Stomach (tissue), 9 donors: ENCODE measurements around the gene TPST2. TPM values are rescaled to one million over a fixed set of nuclear protein-coding genes. Genes with fewer than 3 reads are reported as not detected.

Experiments
- DNase-seq, 2 donors: peaks; one replicate each; pipeline versions ENCODE4 v3.0.0 to v3.0.0-alpha.2; 2013 to 2019
- H3K27ac ChIP-seq, 5 donors: fragments of 200-600 bp in 4 of 5; sonication (generic) in 4 of 5; one replicate each; pipeline ENCODE4 v1.5.1; 2013 to 2019; ENCODE audit warnings: mild to moderate bottlenecking in 1 of 5, moderate library complexity in 1 of 5
- H3K27me3 ChIP-seq, 3 donors: fragments of 200-600 bp; sonication (generic); one replicate each; pipeline ENCODE4 v1.5.1; 2017 to 2019; ENCODE audit warnings: mixed run types in 1 of 3
- H3K36me3 ChIP-seq, 4 donors: fragments of 200-600 bp; sonication (generic); 1 replicate in 3 of 4; 2 replicates in 1 of 4; pipeline ENCODE4 v1.5.1; 2016 to 2019
- H3K4me1 ChIP-seq, 4 donors: fragments of 200-600 bp; sonication (generic); one replicate each; pipeline ENCODE4 v1.5.1; 2016 to 2019
- H3K4me3 ChIP-seq, 4 donors: fragments of 200-600 bp; sonication (generic) in 3 of 4; one replicate each; pipeline ENCODE4 v1.5.1; 2016 to 2019; ENCODE audit warnings: mild to moderate bottlenecking in 1 of 4
- H3K9me3 ChIP-seq, 4 donors: fragments of 200-600 bp; sonication (generic); one replicate each; pipeline ENCODE4 v1.5.1; 2016 to 2019
- CTCF ChIP-seq, 7 experiments: fragments of 450-650 bp in 4 of 7; fragments of 200-600 bp in 3 of 7; sonication (generic) in 3 of 7; IDR thresholded peaks; one replicate each; pipeline ENCODE4 v1.5.1; 2016 to 2019; ENCODE audit warnings: antibody characterized with exemption in 7 of 7, control low read depth in 2 of 7, mild to moderate bottlenecking in 1 of 7
- EP300 ChIP-seq: sonication (generic); formaldehyde crosslinking; IDR thresholded peaks from one replicate; pipeline ENCODE4 v1.6.1; 2017; ENCODE audit warnings: antibody characterized with exemption
- POLR2A ChIP-seq, 4 donors: fragments of 450-650 bp; IDR thresholded peaks; one replicate each; pipeline ENCODE4 v1.6.1; 2016; ENCODE audit warnings: antibody characterized with exemption in 4 of 4, control low read depth in 2 of 4, mild to moderate bottlenecking in 1 of 4, moderate library complexity in 1 of 4
- POLR2AphosphoS5 ChIP-seq, 3 donors: sonication (generic); formaldehyde crosslinking; IDR thresholded peaks; one replicate each; pipeline ENCODE4 v1.6.1; 2016; ENCODE audit warnings: antibody characterized with exemption in 3 of 3
- WGBS, 5 donors: extraction: QIAGEN DNeasy Blood & Tissue Kit in 3 of 5; methylation state at CpG; one replicate each; pipeline versions ENCODE4 v1.1.5 to v1.1.7; 2013 to 2018; 5-methylcytosine and 5-hydroxymethylcytosine counted together
- intact Hi-C: fragments of 100-400 bp; cut with DNase I; formaldehyde crosslinking; loops from one replicate; pipeline ENCODE4 v1.15.1; 2023; ENCODE audit warnings: low total_unique reads
- polyA plus RNA-seq, 3 donors: library from polyadenylated mRNA; stranded (reverse); fragments of 200-250 nt; gene quantifications; one replicate each; pipeline ENCODE4 v1.2.3, GENCODE V29; 2013
- total RNA-seq, 5 donors: library from RNA; depleted of rRNA; stranded (reverse); fragments of >200 nt; gene quantifications; one replicate each; pipeline versions ENCODE4 v1.1.0 to v1.2.3, GENCODE V29; 2014 to 2016
- donor health status: healthy with polysubstance abuse.
- donor health status: Bipolar disorder and iron deficiency.
- donor health status: healthy.

Gene TPST2
- total and polyA plus RNA-seq, 8 donors: 5.3 to 88.3 (median 10.4) TPM

GRCh38 chr22:26540119-26540518, 49.8 kb downstream of the TPST2 start:
- intact Hi-C loops: no loop called here
- no peak overlapping the region for H3K27ac ChIP-seq
- H3K4me3 ChIP-seq: no peak overlapping the region
- DNase-seq: no peak
- no peaks in the 10 kb centered on the region for H3K9me3 ChIP-seq
- no peaks in the 10 kb centered on the region for H3K4me1 ChIP-seq
- TF ChIP-seq EP300: no peak
- TF ChIP-seq POLR2AphosphoS5 (IDR thresholded peaks at IDR 0.05): no peak
- no peak for TF ChIP-seq CTCF (IDR thresholded peaks at IDR 0.05)
- no peak for TF ChIP-seq POLR2A (IDR thresholded peaks at IDR 0.05)
- no peaks in the 10 kb centered on the region for H3K27me3 ChIP-seq
- 92 to 100% (median 97%) methylated on average over 2 of the region's 2 CpGs for WGBS, 5 donors
- peaks cover 0 to 55% (median 46%) of the 10 kb centered on the region in 4 donors for H3K36me3 ChIP-seq

GRCh38 chr22:26536762-26537134, 53.2 kb downstream of the TPST2 start:
- H3K4me3 ChIP-seq: no peak overlapping the region
- no peaks in the 10 kb centered on the region for H3K4me1 ChIP-seq
- no peak overlapping the region for H3K27ac ChIP-seq
- intact Hi-C loops: no loop called here
- WGBS, 5 donors: 87 to 99% (median 93%) methylated on average over 3 of the region's 3 CpGs
- TF ChIP-seq CTCF (IDR thresholded peaks at IDR 0.05) (no peak), POLR2A (IDR thresholded peaks at IDR 0.05) (no peak), POLR2AphosphoS5 (IDR thresholded peaks at IDR 0.05) (no peak)
- no peak for DNase-seq
- no peaks in the 10 kb centered on the region for H3K27me3 ChIP-seq
- peaks cover 6 to 62% (median 55%) of the 10 kb centered on the region in 4 donors for H3K36me3 ChIP-seq
- no peaks in the 10 kb centered on the region for H3K9me3 ChIP-seq

- intact Hi-C loops: no loop called here
- 91 to 97% (median 95%) methylated on average over 11 to 12 of the region's 12 CpGs for WGBS, 5 donors
- Histone ChIP-seq H3K27ac (no peak overlapping the region), H3K4me1 (no peaks in the 10 kb centered on the region), H3K27me3 (no peaks in the 10 kb centered on the region), H3K9me3 (no peaks in the 10 kb centered on the region), H3K4me3 (no peak overlapping the region), H3K36me3 (peaks cover 11 to 63% (median 57%) of the 10 kb centered on the region in 4 donors)
- TF ChIP-seq CTCF (IDR thresholded peaks at IDR 0.05) (no peak), POLR2AphosphoS5 (IDR thresholded peaks at IDR 0.05) (no peak), POLR2A (IDR thresholded peaks at IDR 0.05) (no peak), EP300 (no peak)
- no peak for DNase-seq
These were observed 53.7 kb downstream of the TPST2 start for GRCh38 chr22:26536056-26536761.

- intact Hi-C loops: no loop called here
- no peaks in the 10 kb centered on the region for H3K4me1 ChIP-seq
- no peaks in the 10 kb centered on the region for H3K9me3 ChIP-seq
- 89 to 98% (median 95%) methylated on average over 3 of the region's 3 CpGs for WGBS, 5 donors
- no peak for DNase-seq
- H3K36me3 ChIP-seq: peaks cover 16 to 62% (median 57%) of the 10 kb centered on the region in 4 donors
- no peak overlapping the region for H3K4me3 ChIP-seq
- H3K27ac ChIP-seq: no peak overlapping the region
- no peaks in the 10 kb centered on the region for H3K27me3 ChIP-seq
- TF ChIP-seq EP300 (no peak), POLR2A (IDR thresholded peaks at IDR 0.05) (no peak), CTCF (IDR thresholded peaks at IDR 0.05) (no peak), POLR2AphosphoS5 (IDR thresholded peaks at IDR 0.05) (no peak)
These were observed 54.4 kb downstream of the TPST2 start for GRCh38 chr22:26535603-26535908.
